HG02973 (cell line): Measurements from ENCODE around the gene LONP1.
"Not testable (repeated sequence)": the region's sequence is repeated elsewhere in the genome, so short reads cannot be mapped to it uniquely, and the experiment has no call there.

ENCODE experiments used
- ATAC-seq: cut with Tn5 transposase; IDR thresholded peaks from one replicate; pipeline ENCODE4 v1.9.1; 2021; ENCODE audit warnings: moderate library complexity; ENCODE audit not compliant: unreplicated experiment

Gene LONP1

DNA sequence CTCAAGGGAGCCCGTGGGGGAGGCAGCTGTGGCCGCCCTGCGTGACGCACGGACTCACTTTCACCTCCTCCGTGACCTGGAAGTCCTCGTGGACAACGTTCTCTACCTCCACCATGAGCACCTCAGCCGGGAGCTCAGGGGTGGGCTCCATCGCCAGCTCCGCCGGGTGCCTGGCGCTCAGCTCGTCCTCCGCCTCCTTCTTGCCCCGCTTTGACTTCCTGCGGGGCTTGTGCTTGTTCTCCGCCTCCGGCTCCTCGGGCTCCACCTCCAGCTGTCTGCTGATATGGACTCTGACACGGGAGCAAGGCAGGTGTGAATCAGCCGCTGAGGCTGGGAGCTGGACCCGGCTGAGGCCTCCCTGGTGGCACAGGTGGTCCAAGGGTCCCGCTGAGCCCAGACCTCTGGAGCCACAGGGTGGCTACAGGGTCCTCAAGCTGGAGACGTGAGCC, 8.2 kb downstream of the LONP1 start:
- ATAC-seq = no peak

DNA sequence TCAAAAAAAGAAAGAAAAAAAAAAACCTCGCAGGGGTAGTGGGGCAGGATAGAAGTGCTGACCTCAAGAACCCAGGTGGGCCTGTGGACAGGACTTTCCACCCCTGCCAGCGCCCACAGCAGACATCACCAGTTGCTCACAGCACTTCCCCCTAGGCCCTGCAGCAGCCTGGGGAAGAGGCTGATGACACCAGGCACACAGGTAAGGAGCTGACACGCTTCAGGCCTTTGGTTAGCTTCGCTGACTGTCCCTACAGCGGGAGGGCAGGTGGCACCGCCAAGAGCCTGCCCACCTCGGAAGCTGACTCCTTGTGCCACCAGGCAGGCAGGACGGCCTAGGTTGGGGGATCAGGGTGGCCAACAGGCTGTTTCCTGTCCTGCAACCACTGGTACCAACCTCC, 8.9 kb downstream of the LONP1 start:
- ATAC-seq = no peak

- no peak for ATAC-seq
Observed at GRCh38 chr19:5707576-5708575, 12.1 kb downstream of the LONP1 start.

GRCh38 chr19:5706876-5707573, 12.9 kb downstream of the LONP1 start:
- ATAC-seq = no peak

GRCh38 chr19:5705552-5705951, 14.4 kb downstream of the LONP1 start:
- no peak for ATAC-seq

- ATAC-seq = no peak
Observed at GRCh38 chr19:5703819-5704818, 15.8 kb downstream of the LONP1 start.

- not testable (repeated sequence) for ATAC-seq
Observed at GRCh38 chr19:5702053-5702410, 17.9 kb downstream of the LONP1 start.

- ATAC-seq = no peak
Observed at GRCh38 chr19:5700455-5701092, 19.4 kb downstream of the LONP1 start.

GRCh38 chr19:5698635-5699422, 21.1 kb downstream of the LONP1 start:
- no peak for ATAC-seq

GRCh38 chr19:5697890-5698634, 21.9 kb downstream of the LONP1 start:
- ATAC-seq = no peak

- no peak for ATAC-seq
Observed at GRCh38 chr19:5697022-5697889, 22.7 kb downstream of the LONP1 start.

DNA sequence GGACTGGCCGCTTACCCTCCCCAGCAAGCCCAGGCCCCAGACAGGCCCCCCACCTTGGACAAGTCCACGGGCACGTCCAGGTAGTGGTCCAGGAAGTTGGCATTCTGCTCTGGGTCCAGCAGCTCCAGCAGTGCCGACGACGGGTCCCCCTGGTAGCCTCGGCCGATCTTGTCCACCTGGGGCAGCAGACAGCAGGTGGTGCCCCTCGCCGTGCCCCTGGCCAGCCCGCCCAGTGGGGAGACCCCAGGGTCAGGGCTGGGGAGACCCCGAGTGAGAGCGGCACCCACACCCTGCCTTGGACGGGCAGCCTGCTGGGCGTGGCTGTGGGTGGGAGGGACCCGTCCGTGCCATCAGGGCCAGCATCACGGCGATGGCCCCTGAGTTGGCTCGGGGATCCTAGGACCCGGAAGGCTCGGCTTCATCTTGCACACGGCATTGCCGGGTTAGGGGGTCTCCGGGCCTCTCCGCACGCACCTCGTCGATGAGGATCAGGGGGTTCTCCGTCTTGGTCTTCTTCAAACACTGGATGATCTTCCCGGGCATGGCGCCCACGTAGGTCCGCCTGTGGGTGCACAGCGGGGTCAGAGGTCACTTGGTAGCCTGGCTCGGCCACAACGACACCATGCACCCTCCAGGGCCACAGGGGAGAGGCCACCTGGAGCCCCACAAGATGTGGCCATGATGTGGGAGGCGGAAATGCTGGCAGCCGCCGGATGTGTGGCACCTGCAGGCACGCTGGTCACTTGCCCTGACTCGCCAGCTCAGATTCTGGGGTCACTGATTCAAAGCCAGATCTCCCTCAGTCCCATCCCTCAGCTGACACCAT, 23.5 kb downstream of the LONP1 start:
- ATAC-seq = no peak

GRCh38 chr19:5695649-5696195, 24.2 kb downstream of the LONP1 start:
- ATAC-seq = no peak

- no peak for ATAC-seq
Observed at GRCh38 chr19:5694956-5695648, 24.8 kb downstream of the LONP1 start.

GRCh38 chr19:5694167-5694955, 25.6 kb downstream of the LONP1 start:
- ATAC-seq = no peak
